ENCODE measurements around the gene ANKFN1.

The ANKFN1 gene

DNA sequence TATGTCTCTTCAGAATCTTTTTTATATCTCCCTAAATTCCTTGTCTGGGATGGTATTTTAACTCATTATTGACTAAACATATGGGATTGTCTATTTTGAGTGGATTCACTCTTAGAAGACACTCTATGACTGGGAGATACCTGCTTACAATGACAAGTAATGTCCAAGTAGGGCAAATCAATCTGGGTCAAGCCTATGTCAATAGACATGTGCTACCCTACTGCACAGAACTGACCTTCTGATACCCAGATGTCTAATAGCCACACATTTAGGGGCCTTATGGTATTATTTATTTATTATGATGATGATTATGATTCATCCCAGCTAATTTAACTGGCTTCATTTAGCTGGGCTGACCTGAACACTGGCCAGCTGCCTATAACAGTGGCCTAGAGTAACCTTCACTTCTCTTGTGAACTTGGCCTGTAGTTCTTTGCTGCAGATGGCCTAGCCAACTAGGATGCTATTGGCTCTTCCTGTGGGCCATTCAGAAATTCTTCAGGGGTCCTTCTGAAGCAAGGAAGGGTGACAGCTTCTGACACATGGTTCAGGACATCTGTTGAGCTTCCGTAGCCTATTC, 138.0 kb downstream of the ANKFN1 start:
- no peak for DNase-seq

DNA sequence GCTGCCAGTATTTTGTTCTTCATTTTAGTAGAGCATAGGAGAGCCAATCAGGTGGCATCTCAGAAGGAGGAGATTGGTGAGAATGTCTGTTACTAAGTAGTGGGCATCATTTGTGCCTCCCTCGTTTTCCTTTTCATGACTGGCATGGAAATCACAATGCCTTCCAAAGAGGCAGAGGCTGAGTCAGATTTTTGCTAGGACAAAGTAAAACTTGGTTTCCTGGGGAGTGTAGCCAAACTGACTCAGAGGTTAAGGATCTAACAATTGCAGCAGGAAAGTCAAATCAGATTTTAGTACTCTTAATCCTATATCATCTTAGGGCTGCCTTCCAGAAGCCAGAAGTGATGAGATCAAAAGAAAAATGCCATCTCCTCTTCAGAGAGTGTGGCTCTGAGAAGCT, 138.7 kb downstream of the ANKFN1 start:
- DNase-seq: no peak

DNA sequence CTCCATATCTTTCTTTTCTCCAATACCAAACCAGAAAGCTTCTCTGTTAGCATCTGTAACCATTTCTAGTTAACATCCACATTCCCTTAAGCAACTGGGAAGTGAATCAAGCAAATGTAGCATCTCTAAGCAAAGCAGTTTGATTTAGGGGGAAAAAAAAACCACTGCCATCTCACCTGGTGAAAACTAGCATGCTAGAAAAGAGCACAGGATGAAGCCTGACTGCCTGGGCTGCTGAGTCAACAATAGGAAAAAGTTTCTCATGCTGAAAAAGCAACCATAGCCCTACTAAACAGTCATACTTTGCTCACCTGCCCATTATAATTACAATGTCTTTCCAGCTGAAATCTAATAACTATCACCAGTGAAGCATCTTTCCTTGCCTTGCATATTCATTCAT, 139.3 kb downstream of the ANKFN1 start:
- DNase-seq: no peak

DNA sequence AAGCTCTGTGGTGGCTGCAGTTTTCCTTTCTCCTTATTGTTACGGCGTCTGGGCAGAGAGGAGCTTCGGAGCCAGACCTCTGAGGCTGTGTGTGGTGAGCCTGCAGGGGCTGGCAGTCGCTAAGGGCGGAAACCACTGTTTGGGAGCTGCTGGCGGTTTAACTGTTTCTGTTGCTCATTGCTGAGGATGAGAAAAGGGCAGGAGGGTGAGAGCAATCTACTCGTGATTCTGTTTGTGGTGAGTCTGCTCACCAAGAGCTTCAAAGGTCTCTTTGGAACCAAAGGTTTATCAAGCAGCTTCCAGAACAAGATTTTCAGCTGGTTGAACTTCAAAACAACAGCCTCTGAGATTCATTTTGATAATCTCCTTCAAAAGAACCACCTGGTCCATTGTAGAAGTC, 143.9 kb downstream of the ANKFN1 start:
- peak; percentile 19 for DNase-seq

DNA sequence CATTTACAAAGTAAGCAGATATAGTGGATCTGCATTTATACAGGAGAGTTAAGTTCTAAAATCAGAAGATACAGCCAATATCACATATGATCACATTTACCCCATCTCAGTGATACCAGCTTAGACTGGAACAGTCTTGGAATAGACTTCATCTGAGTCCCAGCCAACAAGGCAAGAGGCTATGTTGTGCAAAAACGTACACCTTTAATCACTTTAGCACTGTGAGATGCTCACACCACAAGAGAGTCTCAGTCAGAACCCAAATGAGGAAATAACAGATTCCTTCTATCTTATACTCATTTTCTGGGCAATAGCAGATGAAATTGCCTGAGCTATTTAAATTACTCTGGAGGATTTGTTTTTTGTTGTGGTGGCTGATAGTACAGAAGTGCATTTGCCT, 145.6 kb downstream of the ANKFN1 start:
- no peak for DNase-seq

DNA sequence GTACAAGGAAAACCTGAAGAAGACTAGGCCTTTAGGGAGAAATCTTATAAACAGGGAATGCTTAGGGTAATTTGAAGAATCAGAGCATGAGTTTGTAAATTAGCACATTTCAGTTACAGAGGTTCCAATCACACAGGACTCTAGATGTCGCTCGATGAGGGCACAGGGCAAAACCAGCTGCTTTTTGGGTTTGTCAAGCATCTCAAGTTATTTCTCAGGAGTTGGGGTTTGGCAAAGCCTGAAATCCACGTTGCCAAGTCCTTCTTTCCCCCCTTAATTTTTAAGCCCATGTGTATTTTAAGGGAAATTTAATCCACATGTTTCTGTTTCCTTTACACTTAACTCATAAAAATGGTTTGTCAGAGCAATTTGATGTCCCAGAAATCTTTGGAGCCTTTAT, 146.9 kb downstream of the ANKFN1 start:
- DNase-seq: no peak

DNA sequence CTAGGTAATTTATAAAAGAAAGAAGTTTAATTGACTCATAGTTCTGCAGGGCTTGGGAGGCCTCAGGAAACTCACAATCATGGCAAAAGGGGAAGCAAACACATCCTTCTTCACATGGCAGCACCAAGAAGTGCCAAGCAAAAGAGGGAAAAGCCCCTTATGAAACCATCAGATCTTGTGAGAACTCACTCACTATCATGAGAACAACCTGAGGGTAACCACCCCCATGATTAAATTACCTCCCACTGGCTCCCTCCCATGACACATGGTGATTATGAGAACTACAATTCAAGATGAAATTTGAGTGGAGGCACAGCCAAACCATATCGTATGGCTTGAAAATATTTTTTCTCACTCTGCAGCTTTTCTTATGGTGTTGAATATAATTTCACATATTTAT, 151.7 kb downstream of the ANKFN1 start:
- DNase-seq: peak; percentile 61

DNA sequence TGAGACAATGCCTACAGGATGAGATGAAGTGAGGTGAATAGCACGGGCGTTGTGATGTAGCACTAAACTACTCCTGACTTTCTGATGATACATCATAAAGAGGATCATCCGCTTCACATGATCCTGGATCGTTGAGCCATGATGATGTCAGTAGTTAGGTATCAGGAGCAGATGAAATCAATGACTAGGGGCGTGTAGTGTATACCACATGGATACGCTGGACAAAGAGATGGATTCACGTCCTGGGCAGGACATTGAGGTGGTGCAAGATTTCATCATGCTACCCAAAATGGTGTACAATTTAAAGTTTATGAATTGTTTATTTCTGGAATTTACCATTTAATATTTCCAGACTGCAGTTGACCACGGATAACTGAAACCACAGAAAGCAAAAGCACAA, 156.6 kb downstream of the ANKFN1 start:
- DNase-seq: no peak

DNA sequence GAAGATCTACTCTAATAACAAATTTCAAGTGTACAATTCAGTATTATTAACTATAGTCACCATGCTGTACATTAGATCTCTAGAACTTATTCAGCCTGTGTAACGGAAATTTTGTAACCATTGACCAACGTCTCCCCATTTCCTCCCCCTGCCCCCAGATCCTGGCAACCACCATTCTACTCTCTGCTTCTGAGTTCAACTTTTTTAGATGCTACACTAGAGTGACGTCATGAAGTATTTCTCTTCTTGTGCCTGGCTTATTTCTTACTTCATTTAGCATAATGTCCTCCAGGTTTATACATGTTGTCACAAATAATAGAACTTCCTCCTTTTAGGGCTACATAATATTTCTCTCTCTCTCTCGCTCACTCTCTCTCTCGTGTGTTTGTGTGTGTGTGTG, 157.5 kb downstream of the ANKFN1 start:
- DNase-seq: peak; percentile 27

DNA sequence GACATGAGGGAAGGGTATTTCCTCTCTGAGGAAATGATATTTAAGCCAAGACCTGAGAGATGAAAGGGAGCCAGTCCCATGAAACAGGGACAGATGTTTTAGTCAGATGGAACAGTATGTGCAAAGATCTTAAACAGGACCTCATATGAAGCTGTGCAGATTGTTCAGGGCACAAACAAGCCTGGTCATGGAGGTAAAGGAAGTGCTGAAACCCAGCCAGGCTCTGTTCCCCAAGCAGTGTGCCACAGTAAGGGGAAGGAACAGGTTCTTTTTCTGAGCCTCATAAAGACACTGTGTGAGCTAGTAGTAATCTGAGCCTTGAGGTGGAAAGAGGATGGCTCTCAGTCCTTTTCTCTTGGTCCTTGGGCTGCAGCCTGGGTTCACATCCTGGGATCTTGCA, 159.9 kb downstream of the ANKFN1 start:
- DNase-seq: no peak

DNA sequence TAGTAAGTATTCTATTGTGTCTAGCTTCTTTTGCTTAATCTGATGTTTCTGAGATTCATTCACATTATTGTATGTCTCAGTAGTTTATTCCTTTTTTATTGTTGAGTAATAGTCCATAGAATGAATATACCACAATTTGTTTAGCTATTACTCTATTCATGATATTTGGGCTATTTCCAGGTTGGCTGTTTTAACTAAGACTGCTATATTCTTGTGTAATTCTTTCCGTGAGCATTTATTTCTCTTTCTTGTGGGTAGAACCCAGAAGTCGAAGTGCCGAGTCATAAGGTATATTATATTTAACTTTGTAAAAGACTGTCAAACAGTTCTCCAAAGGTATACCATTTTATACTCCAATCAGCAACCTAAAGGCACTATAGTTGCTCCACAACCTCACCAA, 160.8 kb downstream of the ANKFN1 start:
- DNase-seq: no peak

DNA sequence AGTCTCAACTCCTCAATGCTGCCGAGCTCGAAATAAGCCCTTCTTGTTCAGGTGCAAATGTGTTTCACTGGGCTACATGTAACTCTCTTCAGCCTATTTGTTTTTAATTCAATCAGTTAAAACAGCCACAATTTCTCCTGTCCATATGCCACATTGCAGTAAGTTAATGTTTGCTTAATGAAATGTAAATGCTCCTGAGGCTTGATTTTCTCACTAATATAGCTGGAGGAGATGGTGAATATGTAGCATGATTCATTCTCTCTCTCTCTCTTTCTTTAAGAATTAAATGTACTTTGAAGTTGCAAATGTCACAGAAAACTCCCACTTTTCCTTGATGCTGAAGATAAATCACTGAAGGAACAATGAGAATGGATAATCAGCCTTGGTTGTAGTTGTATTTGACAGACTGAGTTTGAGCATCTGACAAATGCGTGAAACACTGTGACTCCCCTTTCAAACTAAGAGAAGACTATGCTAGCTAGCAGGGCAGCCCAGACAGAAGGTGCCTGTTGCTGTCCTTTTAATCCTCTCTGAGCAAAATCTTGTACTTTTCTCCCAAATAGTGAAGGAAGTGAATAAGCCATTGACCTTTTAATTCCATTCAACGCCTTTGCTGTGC, 161.8 kb downstream of the ANKFN1 start:
- DNase-seq: no peak

DNA sequence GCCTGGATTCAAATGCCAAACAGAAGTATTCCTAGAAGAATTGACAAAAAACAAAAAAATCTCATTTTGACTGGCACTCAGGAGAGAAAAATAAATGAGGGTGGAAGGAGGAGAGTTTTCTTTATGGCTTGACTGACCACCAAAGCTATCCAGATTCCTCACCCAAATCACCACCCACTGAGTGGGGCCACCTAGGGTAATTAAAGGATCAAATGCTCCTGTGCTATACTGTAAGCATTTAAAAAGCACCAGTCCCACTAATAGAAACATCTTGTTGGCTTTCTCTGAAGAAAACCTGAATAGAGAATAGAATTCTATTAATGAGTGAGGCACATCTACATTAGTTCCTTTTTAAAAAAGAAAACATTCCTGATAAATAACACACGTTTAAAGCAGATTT, 163.3 kb downstream of the ANKFN1 start:
- no peak for DNase-seq

DNA sequence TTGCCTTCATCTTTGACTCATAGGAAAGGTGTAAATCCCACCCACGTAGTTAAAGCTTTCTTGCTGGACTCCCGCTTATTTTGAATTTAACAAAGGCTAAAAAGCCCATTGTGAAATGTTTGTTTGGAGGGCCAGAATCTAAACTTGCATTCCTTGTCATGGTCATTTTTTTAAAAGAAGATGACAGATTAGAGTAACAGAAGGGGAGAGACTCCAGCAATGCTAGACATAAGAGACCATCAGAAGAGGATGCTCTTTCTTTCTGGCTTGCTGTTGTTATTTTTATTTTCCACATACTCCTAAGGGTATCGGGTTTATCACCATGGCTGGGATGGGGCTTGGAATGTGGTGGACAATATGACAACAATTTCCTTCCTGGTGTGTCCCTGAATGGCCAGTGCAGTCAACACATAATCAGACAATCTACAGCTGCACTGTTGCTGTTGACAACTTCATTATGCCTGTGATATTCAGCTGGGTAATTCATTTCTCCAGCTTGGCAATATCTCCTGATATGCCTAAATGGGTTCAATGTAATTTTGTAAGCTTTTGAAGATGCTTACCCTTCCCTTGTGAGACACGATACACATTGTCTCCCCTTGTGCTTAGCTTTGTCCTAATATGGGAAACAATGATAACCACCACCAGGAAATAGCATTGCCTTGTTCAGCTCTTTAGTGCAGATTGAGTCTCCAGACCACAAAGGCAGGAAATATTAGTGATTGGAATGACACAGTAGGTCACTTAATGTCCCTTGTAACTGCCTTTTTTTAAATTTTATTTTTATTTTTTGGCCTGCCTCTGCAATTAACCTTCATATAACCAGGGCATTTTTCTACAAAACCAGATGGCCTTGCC, 164.3 kb downstream of the ANKFN1 start:
- no peak for DNase-seq

DNA sequence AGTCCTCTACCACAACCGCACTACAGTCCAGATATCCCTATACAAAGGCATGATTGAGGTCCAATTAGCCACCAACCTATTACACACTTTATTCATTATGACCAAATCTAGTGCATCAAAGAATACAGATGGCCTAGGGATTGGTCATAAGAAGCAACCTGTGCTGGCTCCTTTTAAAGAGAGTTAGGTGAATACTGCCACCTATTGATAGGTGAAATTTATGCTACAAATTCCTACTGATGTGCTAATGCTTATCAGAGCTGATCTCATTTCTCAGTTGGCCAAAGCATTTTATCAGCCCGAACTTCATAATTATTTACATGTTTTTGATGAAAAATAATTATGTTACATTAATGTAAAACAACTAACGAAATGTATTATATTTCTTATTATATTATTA, 166.3 kb downstream of the ANKFN1 start:
- DNase-seq: peak; percentile 66

DNA sequence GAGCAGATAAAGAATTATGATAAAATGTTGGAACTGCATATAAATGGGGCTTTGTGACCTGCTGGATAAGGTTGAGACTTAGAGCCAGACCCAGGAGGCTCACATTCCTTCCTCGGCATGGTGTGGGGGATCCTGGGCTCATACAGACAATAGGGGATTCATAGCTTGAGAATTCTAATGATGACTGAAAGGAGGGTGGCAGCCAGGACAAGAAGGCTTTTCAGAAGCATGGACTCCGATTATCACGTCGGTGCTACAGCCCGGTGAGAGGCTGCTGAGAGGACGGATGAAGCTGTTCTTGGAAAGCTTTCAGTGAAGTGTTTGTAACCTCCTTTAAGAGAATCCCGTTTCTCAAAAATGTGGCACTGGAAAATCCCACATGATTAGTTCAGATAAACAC, 167.2 kb downstream of the ANKFN1 start:
- DNase-seq: no peak

DNA sequence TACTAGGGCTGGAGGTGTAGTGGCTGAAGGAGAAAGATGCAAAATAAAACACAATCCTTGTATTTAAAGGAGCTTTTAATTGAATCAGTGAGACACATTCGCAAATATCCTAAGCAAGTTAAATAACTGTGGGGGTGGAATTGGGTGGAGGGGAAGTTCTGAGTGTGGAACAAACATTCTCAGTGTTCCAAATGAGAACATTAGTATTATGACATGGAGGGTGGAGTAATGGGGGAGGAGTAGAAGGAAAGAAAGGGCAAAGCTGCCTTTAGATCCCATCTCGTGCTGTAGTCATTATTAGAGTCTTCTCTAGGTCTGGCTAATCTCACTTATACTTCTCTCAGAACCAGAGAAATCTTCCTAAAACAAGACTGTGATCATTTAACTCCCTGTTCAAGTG, 169.7 kb downstream of the ANKFN1 start:
- peak; percentile 20 for DNase-seq

DNA sequence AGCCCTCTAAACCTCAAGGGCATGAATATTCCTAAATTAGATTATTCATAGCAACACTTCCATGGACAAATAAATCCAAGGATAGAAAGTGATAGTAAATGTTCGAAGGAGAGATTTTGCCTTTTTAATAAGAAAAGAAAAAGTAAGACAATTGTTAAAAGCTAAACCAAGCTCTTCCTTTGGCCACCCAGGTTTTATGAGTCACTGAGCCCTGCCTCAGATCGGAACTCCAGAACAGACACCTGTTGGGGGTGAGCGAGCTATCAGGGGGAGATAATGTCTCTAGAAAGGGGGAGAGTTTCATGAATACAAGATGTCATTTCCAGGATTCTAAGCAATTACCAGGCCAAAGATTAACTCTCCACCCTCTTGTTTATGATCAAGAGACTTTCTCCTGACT, 171.4 kb downstream of the ANKFN1 start:
- DNase-seq: no peak

DNA sequence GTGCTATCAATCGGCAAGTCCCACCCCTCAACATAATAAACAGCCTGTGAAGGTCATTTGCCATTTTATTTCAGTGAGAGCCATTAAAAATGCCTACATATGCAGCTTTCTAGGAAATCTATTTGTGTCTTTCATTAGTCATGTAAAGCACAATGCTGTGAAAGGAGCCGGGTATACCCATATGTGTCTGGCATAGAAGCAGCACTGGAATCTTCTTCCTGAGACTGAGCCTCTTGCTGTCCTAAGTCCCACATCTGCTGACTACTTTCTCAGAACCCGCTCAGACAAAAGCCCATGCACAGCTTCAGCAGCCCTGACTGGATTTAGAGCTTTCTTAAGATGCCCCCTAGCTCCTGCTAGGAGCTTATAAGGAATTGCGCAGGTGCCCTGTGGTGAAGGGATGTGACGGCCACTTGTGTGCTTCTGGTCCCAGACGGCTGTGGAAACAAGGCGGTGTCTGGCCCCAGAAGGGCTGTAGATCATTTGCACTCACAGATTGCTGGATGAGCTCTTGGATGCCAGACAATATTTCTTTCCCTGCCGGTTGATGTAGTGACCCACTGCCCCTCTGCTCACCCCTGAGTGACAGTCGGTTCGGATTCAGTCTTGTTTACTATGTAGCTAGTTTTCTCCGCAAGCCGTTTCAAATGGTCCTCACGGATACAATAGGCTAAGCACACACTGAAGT, 172.2 kb downstream of the ANKFN1 start:
- no peak for DNase-seq

DNA sequence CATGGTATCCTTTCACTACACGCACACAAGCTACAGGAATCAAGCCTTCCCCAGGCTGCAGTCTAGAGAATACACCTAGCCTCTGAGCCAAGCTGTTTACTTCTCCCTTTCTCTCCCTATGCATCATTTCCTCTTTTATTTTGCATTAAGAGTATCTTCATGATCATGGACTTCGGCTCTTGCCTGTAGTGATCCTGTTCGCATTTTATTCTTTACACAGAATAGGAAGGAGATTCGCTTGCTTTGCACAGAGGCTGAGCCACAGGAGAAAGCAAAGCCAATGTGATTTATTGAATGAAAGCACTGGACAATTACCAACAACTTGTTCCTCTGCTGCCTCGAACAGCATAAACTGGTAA, 172.7 kb downstream of the ANKFN1 start:
- DNase-seq: no peak

DNA sequence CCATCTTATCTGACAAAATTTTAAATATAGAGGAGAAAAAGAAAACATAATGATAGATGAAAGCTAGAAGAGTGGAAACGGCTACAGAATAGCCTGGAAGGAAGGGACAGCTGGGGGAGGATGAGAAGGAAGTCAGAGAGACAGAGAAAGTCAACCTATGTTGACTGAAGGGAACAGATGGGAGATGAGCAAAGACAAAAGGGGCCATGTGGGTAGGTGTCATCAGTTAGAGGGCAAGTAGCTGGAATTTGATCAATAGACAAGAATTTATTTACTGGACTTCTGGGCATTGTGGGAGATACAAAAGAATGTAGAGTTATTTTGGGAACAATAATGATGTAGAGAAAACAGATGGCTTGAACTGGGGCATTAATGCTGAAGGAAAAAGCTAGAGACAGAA, 194.4 kb downstream of the ANKFN1 start:
- DNase-seq: no peak

DNA sequence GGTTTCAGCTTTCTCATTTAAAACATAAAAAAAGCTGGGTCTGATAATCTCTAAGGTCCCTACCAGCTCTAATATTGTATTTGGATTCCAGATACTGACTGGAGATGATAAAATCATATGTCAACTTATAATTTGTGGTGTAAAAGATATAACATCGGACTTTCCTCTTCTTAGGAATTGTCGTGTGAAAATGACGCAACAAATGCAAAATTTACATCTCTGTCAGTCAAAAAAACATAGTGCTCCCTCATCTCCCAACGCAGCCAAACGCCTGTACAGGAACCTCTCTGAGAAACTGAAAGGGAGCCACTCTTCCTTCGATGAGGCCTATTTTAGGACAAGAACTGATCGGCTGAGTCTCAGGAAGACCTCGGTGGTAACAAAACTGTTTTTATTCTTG, 197.3 kb downstream of the ANKFN1 start:
- DNase-seq: no peak

DNA sequence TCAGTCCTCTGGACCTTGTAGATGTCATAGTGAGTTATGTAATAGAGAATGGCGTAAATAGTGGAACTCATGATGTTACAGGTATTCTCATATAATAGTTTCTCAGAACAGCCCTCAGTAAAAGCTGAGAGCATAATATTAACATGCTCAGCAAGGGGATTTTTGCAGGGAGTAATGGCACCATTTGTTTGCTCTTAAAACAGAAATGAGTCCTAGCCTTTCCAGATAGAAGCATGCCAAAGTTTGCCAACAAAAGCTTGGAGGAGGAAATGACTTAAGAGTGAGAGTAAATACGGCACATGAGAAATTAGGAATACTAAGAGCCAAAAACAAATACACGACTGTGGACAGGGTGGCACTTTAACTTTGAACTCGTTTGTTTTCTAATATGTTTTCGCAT, 198.4 kb downstream of the ANKFN1 start:
- DNase-seq: no peak

DNA sequence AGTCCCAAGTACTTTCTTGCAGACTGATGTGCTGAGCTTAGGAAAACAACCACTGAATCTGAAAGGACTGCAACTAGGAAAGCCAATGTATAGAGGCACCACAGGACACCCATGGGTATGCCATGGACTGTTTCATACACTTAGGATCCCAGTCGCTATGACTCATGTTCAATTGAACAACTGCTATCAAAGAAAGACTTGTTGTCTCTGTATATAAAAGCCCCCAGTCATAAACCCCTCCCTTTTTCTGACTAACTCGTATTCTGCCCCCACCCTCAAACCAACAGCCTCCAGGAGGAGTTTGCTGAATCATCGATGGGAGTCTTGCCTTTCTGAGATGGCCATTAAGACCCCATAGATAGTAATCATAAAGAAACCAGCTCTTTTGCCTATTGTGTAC, 205.4 kb downstream of the ANKFN1 start:
- no peak for DNase-seq
